ENCODE results near the gene BICC1.

BICC1 gene

GRCh38 chr10:58467931-58468635 lies 44.6 kb upstream of the BICC1 start:
- no peak overlapping the region for H3K4me2 ChIP-seq (ENCODE audit: low read depth, low read length, poor library complexity, severe bottlenecking)
- H3K9ac ChIP-seq (ENCODE audit: low read depth, low read length, poor library complexity, severe bottlenecking): no peak overlapping the region
- no peak overlapping the region for H3K4me3 ChIP-seq (ENCODE audit: low read length, poor library complexity, severe bottlenecking)
- no peaks in the 10 kb centered on the region for H3K9me3 ChIP-seq (ENCODE audit: insufficient read depth, low read depth, low read length)
- H3K79me2 ChIP-seq (ENCODE audit: insufficient read depth, low read length): no peaks in the 10 kb centered on the region
- no peaks in the 10 kb centered on the region for H3F3A ChIP-seq (ENCODE audit: low read depth)
- no peaks in the 10 kb centered on the region for H3K4me1 ChIP-seq (ENCODE audit: insufficient read depth, low read length, poor library complexity, severe bottlenecking)
- no peaks in the 10 kb centered on the region for H3K27me3 ChIP-seq (ENCODE audit: insufficient read depth, low read length, poor library complexity, severe bottlenecking)
- no peaks in the 10 kb centered on the region for H3K9me2 ChIP-seq (replicated peaks; ENCODE audit: low read depth, low read length)
- no peaks in the 10 kb centered on the region for H3K36me3 ChIP-seq (ENCODE audit: insufficient read depth, low read length)
- TF ChIP-seq CTCF (conservative IDR thresholded peaks at IDR 0.05; ENCODE audit: low read length) (no peak), EZH2phosphoT487 (IDR thresholded peaks at IDR 0.05; ENCODE audit: borderline replicate concordance) (no peak)
- H2AFZ ChIP-seq (ENCODE audit: low read length): no peak overlapping the region
- no peaks in the 10 kb centered on the region for H4K20me1 ChIP-seq (ENCODE audit: insufficient read depth, low read length, poor library complexity, severe bottlenecking)

GRCh38 chr10:58473976-58474375 lies 38.7 kb upstream of the BICC1 start:
- no peaks in the 10 kb centered on the region for H3K9me3 ChIP-seq (ENCODE audit: insufficient read depth, low read depth, low read length)
- H3K27me3 ChIP-seq (ENCODE audit: insufficient read depth, low read length, poor library complexity, severe bottlenecking): no peaks in the 10 kb centered on the region
- H3K4me1 ChIP-seq (ENCODE audit: insufficient read depth, low read length, poor library complexity, severe bottlenecking): no peaks in the 10 kb centered on the region
- H3F3A ChIP-seq (ENCODE audit: low read depth): no peaks in the 10 kb centered on the region
- H4K20me1 ChIP-seq (ENCODE audit: insufficient read depth, low read length, poor library complexity, severe bottlenecking): no peaks in the 10 kb centered on the region
- H3K4me3 ChIP-seq (ENCODE audit: low read length, poor library complexity, severe bottlenecking): no peak overlapping the region
- no peak for TF ChIP-seq CTCF (conservative IDR thresholded peaks at IDR 0.05; ENCODE audit: low read length)
- TF ChIP-seq EZH2phosphoT487 (IDR thresholded peaks at IDR 0.05; ENCODE audit: borderline replicate concordance): no peak
- H3K4me2 ChIP-seq (ENCODE audit: low read depth, low read length, poor library complexity, severe bottlenecking): no peak overlapping the region
- H3K9ac ChIP-seq (ENCODE audit: low read depth, low read length, poor library complexity, severe bottlenecking): no peak overlapping the region
- H3K36me3 ChIP-seq (ENCODE audit: insufficient read depth, low read length): no peaks in the 10 kb centered on the region
- no peak overlapping the region for H2AFZ ChIP-seq (ENCODE audit: low read length)
- no peaks in the 10 kb centered on the region for H3K9me2 ChIP-seq (replicated peaks; ENCODE audit: low read depth, low read length)
- H3K79me2 ChIP-seq (ENCODE audit: insufficient read depth, low read length): no peaks in the 10 kb centered on the region

- no peaks in the 10 kb centered on the region for H3K36me3 ChIP-seq (ENCODE audit: insufficient read depth, low read length)
- no peak overlapping the region for H3K4me2 ChIP-seq (ENCODE audit: low read depth, low read length, poor library complexity, severe bottlenecking)
- H2AFZ ChIP-seq (ENCODE audit: low read length): no peak overlapping the region
- no peaks in the 10 kb centered on the region for H3K9me3 ChIP-seq (ENCODE audit: insufficient read depth, low read depth, low read length)
- H3K9me2 ChIP-seq (replicated peaks; ENCODE audit: low read depth, low read length): no peaks in the 10 kb centered on the region
- H3K27me3 ChIP-seq (ENCODE audit: insufficient read depth, low read length, poor library complexity, severe bottlenecking): no peaks in the 10 kb centered on the region
- H3K79me2 ChIP-seq (ENCODE audit: insufficient read depth, low read length): no peaks in the 10 kb centered on the region
- no peaks in the 10 kb centered on the region for H4K20me1 ChIP-seq (ENCODE audit: insufficient read depth, low read length, poor library complexity, severe bottlenecking)
- no peak overlapping the region for H3K9ac ChIP-seq (ENCODE audit: low read depth, low read length, poor library complexity, severe bottlenecking)
- no peaks in the 10 kb centered on the region for H3F3A ChIP-seq (ENCODE audit: low read depth)
- H3K4me3 ChIP-seq (ENCODE audit: low read length, poor library complexity, severe bottlenecking): no peak overlapping the region
- TF ChIP-seq CTCF (conservative IDR thresholded peaks at IDR 0.05; ENCODE audit: low read length): no peak
- TF ChIP-seq EZH2phosphoT487 (IDR thresholded peaks at IDR 0.05; ENCODE audit: borderline replicate concordance): no peak
- no peaks in the 10 kb centered on the region for H3K4me1 ChIP-seq (ENCODE audit: insufficient read depth, low read length, poor library complexity, severe bottlenecking)
Measured at GRCh38 chr10:58475322-58476277, 37.1 kb upstream of the BICC1 start.
